GM21529 (cell line): ENCODE measurements around the gene COQ8A.
"Not testable (repeated sequence)": the region's sequence is repeated elsewhere in the genome, so short reads cannot be mapped to it uniquely, and the experiment has no call there.

Experiments used
- ATAC-seq: cut with Tn5 transposase; IDR thresholded peaks from one replicate; pipeline ENCODE4 v1.9.1; 2021; ENCODE audit not compliant: unreplicated experiment

Gene COQ8A

DNA sequence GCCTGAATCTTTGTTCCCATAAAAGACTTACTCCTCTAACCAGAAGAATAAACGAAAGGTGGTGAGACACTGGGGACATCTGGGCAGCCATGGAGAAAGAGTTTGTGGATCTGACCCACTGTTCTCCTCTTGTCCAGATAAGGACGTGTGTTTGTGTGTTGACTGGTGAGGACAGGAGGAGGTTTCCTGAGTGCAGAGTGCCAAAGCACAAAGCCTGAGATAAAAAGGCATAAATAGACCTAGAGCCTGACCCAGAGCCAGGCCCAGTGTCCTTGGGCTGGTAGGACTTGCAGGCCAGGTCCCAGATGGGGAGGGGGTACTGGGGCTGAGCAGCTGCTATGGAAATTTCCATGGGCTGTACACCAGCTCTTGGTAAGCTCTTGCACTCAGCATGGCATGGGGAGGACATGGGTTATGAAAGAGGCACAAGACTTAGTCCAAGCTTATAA lies 19.6 kb upstream of the COQ8A start:
- ATAC-seq: no peak

DNA sequence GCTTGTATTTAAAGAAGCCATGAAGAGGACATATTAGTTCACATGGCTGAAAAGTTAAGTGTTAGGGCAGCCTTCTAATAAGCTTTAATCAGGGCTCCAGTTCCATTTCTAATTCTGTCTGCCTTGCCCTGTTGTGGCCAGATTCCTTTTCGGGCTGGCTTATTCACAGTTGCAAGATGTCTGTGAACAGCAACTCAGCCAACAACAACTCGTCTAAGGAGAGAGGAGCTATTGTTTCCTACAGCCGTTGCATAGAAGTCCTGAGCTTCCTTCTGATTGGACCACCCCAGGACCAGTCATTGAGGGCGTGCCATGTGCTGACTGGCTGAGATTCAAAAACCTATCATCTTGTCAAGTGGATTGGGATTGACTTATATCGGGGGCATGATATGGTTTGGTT lies 18.6 kb upstream of the COQ8A start:
- ATAC-seq: no peak

DNA sequence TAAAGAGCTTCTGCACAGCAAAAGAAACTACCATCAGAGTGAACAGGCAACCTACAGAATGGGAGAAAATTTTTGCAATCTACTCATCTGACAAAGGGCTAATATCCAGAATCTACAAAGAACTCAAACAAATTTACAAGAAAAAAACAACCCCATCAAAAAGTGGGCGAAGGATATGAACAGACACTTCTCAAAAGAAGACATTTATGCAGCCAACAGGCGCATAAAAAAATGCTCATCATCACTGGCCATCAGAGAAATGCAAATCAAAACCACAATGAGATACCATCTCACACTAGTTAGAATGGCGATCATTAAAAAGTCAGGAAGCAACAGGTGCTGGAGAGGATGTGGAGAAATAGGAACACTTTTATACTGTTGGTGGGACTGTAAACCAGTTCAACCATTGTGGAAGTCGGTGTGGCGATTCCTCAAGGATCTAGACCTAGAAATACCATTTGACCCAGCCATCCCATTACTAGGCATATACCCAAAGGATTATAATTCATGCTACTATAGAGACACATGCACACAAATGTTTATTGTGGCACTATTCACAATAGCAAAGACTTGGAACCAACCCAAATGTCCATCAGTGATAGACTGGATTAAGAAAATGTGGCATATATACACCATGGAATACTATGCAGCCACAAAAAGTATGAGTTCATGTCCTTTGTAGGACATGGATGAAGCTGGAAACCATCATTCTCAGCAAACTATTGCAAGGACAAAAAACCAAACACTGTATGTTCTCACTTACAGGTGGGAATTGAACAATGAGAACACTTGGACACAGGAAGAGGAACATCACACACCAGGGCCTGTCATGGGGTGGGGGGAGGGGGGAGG lies 10.6 kb upstream of the COQ8A start:
- ATAC-seq: not testable (repeated sequence)

DNA sequence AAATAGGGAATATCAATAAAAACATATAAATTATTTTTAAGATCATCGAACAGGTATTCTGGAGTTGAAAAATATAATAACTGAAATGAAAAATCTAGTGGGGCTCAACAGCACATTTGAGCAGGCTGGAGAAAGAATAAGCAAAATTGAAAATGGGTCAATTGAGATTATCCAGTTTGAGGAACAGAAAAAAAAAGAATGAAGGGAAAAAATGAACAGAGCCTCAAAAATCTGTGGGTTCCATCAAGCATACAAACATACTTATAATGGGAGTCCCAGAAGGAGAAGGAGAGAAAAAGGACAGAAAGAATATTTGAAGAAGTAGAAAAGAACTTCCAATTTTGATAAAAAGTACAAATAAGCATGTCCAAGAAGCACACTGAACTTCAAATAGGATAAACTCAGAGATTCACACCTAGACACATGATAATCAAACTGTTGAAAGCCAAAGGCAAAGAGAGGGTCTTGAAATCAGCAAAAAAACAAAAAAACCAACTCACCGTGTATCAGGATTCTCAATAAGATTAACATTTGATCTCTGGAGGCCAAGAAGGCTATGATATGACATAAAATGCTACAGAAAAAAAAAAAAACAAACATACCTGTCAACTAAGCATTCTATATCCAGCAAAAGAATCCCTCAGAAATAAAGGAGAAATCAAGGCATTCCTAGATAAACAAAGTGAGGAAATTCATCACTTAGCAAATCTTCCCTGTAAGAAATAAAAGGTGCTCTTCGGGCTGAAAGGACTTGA lies 5.4 kb upstream of the COQ8A start:
- no peak for ATAC-seq

DNA sequence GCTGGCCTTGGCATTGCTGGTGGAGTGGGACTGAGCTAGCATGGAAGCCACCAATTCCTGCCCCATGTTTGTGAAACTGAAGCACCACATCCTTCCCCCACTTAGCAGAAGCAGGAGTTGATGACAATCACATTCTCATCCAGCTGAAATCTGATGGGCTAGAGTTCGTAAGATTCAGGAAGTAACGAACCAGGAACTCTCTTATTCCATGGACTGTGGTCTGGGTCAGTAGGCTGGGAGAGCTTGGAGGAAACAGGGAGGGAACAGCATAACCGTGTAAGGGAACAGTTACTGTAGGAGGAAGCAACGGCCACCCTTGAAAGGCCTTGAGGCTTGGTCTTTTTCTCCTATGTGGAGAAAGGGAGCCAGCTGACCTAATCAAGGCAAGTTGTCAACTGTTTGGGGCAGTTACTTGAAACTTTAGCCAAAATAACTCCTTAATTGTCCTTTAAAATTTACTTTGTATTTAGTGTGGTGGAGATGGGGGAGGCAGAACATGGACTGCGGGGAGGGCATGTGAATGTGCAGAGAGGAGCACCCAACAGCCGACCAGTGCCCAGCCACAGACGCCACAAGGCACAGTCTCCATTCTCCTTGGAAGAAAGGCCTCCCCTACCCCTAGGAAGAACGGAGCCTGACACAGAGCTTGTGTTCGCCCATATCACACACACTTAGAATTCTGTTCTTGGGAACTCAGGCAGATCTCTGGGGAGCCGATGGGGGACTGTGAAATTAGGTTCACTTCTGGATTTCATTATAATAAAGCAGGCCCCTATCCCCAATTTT lies 2.0 kb upstream of the COQ8A start:
- no peak for ATAC-seq

DNA sequence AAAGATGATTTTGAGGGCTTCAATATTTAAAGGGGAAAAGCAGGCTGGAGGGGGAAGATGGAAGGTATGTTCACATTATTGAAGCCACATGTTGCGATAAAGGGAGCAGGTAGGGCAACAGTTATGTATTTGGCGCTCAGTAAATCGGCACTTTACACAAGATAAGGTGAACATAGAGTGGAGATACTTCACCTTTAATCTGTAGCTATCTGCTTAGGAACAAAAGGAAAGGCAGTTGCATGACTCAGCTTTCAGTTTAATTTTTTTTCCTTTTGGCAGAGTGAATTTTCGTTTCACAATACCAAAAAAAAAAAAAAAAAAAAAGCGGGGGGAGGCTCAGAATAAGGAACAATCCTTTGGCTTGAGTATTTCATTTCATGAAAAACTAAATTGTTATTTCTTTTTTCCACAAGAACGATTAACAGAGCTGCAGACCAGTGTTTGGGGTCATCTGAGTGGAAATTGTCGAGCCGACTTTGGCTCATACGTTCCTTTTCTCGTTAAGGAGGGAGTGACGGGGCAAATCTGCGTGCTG lies 1.1 kb upstream of the COQ8A start:
- ATAC-seq: no peak

DNA sequence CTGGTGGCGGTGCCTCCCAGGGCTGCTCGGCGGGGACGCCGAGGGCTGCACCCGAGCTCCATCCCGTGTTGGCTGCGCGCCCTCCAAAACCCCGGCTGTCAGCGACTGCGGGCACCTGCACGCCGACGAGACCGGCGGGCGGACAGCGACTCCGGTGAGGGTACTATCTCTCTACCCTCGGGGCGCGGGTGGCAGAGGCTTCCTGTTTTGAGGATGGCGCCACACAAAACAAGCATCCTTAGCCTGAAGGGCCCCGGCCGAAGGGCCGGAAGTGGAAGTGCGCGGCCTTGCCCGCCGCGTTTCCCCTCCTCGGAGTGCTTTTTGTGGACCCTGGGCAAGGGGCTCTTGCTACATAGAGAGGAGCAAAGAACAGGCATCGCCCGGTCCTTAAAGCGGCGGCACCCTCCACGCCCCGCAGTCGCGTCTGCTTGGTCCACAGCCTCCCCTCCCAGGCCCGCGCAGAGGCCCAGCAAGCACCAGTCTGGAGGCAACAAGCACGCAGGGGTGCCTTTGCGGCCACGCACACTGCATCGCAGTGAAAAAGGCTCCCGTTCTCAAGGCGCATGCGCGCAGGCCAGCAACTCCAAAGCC lies 561 bp upstream of the COQ8A start:
- peak; percentile 37 for ATAC-seq

DNA sequence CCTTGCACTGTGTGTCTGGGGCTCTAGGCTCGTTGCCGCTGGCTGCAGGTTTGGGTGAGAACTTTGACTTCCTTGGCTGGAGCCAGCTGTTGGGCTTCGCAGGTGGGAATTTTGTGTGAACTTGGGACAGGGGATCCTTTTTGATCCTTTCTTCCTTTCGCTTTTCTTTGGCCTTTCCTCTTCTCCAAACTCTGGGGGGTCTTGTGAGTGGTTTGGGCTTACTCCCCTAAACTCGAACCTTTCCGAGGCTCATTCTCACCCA lies 643 bp downstream of the COQ8A start:
- ATAC-seq: no peak

DNA sequence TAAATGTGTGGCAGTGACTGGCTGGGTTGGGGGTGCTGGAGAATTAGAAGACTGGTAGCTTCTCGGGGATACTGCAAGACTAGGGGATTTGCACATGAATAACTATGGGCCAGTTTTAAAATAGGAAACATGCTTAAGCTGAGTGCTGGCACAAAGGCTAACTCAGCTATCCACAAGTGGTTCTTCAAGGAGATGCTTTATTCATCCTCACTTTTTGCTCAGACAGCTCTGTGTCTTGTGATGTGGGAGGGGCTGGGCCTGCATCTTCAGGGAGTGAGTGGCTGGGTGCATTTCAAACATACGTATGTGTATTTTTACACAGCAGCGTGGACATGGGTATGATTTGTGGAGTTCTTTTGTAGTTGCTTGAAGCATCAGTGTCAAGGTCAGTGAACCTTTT lies 2.3 kb downstream of the COQ8A start:
- no peak for ATAC-seq

DNA sequence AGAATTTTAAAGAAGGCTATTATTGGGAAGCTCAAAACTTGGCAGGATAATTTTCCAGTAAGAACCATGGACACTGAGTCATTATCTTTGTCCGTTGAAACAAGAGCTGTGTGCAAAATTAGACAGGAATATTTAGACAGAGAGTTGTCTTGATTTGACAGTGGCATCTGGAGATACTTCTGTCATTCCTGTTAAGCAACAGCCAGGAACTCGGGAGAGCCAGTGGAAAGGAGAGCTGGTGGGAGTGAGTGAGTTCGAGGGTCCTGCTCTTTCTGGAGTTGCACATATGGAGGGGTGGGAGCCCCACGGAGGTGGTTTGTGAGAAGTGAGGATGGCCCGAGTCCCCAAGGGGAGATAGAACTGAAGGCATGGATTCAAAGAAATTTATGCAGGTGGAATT lies 3.1 kb downstream of the COQ8A start:
- no peak for ATAC-seq

DNA sequence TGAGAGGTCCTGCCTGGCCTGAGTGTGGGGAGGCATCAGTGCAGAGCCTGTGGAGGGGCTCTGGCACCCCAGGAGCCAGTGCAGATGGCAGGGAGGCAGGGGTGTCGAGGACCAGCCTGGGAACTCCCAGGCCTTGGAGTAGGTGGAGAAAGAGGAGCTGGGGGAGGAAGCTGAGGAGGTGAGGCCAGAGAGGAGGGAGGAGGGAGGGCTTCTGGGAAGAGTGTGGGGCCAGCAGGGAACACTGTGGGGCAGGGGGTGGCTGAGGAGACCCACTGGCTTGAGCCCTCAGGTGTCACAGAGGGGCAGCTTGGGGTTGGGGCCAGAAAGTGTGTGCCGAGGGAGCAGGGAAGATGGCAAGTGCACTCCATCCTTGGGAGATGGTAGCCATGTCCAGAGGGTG lies 3.8 kb downstream of the COQ8A start:
- no peak for ATAC-seq

DNA sequence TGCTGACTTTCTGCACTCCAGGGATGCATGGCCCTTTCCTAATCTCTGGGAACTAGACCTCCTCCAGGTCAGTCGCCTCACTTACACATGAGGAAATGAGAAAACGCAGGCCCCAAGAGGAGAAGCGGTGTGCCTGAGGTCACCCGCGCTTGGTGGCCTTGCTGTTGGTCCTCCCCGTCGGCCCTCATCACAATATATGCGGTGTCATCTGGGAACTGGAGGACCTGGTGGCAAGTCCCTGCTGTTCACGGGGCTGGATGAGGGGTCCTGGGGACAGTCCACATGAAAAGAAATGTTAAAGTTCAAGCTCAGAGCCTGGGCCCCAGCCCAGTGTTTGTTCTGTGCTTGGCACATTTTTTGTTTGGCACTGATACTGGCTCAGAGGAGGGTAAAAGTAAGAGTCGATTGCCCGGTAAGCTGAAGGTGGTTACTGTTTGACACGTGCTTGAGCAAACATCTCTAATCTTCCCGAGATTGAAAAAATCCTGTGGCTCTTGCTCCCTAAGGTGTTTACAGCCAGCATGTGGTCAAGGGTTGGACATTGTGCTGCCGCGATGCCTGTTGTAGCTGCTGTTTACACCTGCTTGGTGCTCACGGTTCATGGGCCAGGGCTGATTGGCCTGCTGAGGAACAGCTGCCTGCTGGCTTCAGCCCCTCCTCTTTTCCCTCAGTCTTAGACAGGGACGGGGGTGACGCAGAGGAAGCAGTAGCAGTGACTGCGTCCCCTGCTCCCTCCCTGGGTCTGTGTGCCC lies 5.2 kb downstream of the COQ8A start:
- no peak for ATAC-seq

DNA sequence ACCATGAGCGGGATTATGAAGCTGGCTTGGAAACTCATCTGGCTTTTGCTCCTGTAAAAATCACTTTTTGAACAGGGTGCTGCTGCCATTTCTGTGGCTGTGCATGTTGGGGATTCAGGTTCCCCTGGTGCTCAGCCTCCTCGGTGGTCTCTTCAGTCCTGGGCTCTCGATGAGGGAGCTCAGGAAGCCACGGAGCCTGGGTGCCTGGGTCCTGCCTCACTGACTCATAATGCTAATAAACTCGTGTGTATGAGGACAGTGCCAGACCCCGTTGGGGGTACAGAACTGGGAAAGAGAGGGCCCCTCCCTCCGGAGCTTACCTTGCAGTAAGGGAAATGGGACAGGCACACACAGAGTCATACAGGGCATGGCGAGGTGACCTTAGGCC lies 5.8 kb downstream of the COQ8A start:
- ATAC-seq: no peak

DNA sequence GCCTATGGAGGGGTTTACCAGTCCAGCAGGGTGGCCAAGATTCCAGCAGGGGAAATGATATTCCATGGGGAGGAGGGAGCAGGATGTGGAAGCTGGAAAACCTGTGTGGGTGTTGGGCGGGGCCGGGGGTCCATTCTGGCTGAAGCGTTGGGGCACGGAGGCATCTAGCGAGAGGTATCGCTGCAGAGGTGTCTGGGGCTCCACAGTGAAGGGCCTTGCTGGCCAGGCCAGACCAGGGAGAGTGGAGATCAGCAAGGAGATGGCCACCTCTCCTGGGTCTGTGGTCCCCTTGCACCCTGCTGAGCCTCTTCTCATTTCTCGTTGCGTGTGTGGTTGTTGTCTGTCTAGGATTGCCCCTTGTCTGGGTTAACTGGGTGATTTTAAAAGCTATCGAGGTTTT lies 6.2 kb downstream of the COQ8A start:
- ATAC-seq: no peak

DNA sequence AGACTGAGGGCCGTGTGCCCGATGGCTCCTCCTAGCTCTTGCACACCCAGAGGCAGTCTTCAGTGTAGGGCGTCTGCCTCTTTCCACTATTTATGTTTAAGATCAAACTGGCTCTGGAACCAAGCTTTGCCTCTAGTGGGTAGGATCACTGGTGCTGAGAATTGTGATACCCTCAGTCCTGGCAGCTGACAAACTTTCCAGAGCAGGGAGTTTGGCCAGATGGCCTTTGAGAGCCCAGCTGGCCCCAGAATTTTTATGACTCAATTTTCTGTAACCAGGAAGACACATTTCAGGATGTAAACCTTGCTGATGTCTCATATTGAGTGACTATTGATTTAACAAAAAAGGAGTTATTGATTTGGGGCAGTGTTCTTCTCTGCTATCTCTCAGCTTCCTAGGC lies 6.7 kb downstream of the COQ8A start:
- ATAC-seq: no peak

DNA sequence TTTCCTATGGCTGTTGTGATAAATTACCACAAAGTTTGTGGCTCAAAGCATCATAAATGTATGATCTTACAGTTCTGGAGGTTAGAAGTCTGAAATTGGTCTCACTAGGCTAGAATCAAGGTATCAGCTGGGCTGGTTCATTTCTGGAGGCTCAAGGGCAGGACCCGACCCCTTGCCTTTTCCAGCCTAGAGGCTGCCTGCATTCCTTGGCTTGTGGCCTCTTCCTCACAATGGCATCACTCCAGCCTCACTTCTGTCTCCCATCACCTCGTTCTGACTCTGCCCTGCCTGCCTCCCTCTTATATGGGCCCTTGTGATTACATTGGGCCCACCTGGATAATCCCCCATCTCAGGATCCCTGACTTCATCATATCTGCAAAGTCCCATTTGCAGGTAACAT lies 8.0 kb downstream of the COQ8A start:
- ATAC-seq: no peak

DNA sequence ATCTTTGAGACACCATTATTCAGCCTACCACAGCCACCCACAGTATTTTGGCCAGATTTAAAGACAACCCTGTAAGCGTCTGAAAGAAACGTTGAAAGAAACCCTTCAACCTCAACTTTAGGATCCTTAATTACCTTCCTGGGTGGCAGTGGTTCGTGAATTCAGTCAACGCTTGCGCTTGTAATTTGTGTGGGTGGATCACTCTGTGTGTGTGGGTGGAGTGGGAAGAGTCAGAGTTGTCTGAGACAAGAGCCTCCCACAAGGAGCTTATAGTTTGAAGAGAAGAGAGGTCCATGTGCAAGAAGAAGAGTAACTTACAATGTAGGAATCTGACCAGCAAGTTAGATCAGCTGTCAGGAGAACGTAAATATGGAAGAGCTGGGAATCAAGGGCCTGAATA lies 8.4 kb downstream of the COQ8A start:
- no peak for ATAC-seq

DNA sequence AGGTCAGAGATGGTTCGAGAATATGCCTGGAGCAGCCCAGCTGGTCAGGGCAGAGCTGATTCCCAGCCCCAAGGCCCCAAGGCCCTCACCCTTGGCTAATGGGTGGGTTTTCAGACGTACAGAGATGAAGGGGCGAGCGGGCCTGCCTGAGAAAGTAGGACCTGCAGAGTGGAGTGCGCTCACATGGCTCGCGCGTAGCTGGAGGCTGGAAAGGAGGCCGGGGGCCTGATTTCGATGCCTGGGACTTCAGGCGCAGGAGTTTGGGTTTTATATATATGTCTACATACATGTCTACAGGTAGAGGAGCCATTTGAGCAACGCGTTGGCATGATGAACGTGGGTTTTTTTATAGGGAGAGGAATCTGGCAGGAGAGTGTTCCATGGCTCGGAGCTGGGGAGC lies 8.9 kb downstream of the COQ8A start:
- ATAC-seq: no peak

DNA sequence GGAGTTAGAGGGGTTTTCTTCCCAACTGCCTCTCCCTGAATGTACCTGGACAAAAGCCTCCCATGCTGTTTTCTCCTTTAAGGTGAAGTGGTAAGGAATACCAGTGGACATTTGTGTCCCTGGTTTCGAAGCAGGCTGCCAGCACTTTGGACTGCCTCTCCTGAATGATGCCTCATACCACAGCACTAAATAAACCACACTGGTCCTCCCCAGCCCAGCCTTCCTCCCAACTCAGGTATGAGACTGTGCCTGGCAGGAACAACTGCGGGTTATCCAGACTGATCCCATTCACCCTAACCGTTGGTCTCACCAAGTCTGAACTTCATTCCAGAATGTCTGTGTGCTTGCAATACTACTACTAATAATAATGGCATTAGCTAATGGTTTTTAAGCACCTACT lies 9.3 kb downstream of the COQ8A start:
- no peak for ATAC-seq

DNA sequence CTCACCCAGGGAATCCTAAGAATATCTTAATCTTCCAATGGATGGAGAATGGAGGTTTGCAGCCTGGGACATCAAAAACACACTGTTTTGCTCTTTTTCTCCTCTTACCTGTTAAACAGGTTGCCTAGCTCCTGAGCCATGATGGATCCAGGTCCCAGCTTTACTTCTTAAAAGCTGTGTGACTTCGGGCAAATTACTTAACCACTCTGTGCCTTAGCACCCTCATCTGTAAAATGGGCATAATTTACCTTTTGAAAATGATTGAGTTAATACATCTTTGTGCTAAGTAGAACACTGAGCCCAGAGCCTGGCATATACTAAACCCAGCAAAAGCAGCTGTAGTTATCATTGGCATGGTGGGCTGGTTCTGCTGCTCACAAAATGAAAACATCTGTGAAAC lies 10.2 kb downstream of the COQ8A start:
- ATAC-seq: no peak

DNA sequence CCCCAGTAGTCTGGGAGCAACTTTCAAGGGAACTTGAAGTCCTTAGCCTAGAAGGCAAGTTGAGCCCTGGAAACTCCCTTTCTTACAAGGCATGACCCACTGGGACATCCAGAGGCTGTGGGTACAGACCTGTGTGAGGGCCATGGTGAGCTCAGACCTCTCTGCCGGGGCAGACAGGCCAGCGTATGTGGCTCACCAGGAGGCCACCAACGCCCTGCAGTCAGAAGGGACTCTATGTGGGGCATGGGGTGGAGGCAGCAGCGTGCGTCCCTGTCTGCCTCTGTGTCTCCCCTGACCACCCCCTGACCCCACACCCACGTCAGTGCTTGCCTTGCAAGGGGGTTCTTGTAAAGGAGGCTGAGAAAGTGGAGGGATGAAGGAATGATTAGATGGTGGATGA lies 10.8 kb downstream of the COQ8A start:
- ATAC-seq: no peak
